22Rv1 (cell line): Measurements from ENCODE around the gene SPECC1.

Experiments
- H3K27ac ChIP-seq: fragments of 450-650 bp; 2 replicates; pipeline ENCODE4 v1.5.1; 2017
- CTCF ChIP-seq: fragments of 450-650 bp; IDR thresholded peaks from 2 replicates; pipeline ENCODE4 v1.5.1; 2017; ENCODE audit warnings: mild to moderate bottlenecking
- ZFX ChIP-seq: fragments of 450-650 bp; IDR thresholded peaks from 2 replicates; pipeline ENCODE4 v1.6.1; 2017; ENCODE audit warnings: antibody characterized with exemption, borderline replicate concordance

Gene SPECC1

DNA sequence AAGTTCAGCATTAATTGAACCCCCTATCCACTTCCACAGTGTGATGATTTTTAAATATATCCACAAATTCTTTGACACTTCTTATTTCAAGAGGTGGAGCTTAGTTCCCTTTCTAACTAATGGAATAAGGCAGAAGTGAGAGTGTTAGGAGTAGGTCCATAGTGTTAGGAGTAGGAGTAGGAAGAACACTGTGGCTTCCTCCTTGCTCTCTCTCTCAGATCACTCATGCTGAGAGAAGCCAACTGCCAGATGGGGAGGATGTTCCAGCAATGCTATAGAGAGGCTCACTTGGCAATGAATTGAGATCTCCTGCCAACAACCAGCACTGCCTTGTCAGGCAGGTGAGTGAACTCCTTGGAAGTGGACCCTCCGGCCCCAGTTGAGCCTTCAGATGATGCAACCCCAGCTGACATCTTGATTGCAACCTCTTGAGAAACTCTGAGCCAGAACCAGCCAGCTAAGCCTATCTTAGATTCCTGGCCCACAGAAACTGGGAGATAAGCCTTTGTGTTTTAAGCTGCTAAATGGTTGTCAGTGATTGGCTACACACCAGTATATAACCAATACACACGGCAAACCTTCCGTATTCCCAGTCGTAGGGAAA lies 44.3 kb downstream of the SPECC1 start:
- TF ChIP-seq CTCF (no peak), ZFX (no peak)
- H3K27ac ChIP-seq = no peak overlapping the region

DNA sequence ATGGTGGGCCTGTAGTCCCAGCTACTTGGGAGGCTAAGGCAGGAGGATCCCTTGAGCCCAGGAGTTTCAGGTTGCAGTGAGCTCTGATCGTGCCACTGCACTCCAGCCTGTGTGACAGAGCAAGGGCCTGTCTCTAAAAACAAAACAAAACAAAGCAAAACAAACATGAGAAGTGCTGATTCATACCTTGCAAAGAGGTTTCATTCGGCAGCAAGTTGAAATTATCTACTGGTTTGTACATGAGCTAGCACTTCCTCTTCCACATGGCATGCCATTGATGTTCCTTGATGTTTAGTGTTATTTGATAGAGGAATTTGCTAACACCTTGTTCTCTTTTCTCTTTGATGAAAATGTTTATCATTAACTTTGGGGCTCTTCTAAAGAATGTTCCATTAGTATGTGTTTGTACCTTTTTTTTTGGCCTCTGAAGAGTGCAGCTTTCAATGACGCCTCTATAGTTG lies 50.6 kb downstream of the SPECC1 start:
- TF ChIP-seq CTCF (no peak), ZFX (no peak)
- H3K27ac ChIP-seq = peak overlapping the region; percentile 55

- H3K27ac ChIP-seq = peak overlapping the region; percentile 46
- TF ChIP-seq CTCF = no peak
- no peak for TF ChIP-seq ZFX
These were observed 54.8 kb downstream of the SPECC1 start for GRCh38 chr17:20063665-20064648.

DNA sequence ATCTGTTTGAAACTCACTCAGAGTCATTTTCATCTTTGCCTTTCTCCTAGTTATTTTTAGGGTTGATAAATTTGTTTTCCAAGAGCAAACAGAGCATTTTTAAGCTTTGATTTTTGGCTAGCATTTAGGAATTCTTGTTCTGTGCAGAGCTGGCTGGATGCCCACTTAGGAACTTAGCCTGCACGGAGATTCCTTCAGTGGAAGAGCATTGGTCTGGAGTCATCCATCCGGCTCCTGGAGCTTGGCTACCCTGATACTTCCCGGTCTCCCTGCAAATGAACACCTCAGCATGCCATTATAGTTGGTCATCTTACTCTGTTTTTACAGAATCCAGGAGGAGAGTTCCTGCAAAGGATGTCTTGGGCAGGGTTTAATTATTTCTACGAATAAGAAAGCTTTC lies 57.1 kb downstream of the SPECC1 start:
- H3K27ac ChIP-seq = no peak overlapping the region
- TF ChIP-seq CTCF (no peak), ZFX (no peak)

GRCh38 chr17:20067711-20068110 lies 58.6 kb downstream of the SPECC1 start:
- no peak overlapping the region for H3K27ac ChIP-seq
- TF ChIP-seq ZFX = no peak
- no peak for TF ChIP-seq CTCF

- TF ChIP-seq CTCF (no peak), ZFX (no peak)
- no peak overlapping the region for H3K27ac ChIP-seq
These were observed 59.3 kb downstream of the SPECC1 start for GRCh38 chr17:20068445-20068844.
